Measurements from ENCODE around the gene FN1. TPM values are rescaled to one million over a fixed set of nuclear protein-coding genes. Genes with fewer than 3 reads are reported as not detected.

The FN1 gene
- total RNA-seq, 2 experiments from 2014 or later = 0.44 to 0.60 TPM

GRCh38 chr2:215454519-215455246 is 18.8 kb upstream of the FN1 start:
- H3K27me3 Mint-ChIP-seq = peaks cover 25% of the 10 kb centered on the region
- CTCF ChIA-PET = interaction anchor here (0.6 kb wide), 2 partner anchors 12 to 190 kb away, joined by 3 to 5 read pairs; no protein-coding TSS in a partner anchor
- no peak overlapping the region for H3K4me3 Mint-ChIP-seq
- POLR2A ChIA-PET = no interaction called here
- no peaks in the 10 kb centered on the region for H3K9me3 Mint-ChIP-seq
- no peaks in the 10 kb centered on the region for H3K36me3 Mint-ChIP-seq (ENCODE audit: low read depth)
- no peak for DNase-seq
- H3K27ac Mint-ChIP-seq = peak overlapping the region; percentile 31
- no peaks in the 10 kb centered on the region for H3K4me1 Mint-ChIP-seq

- no peaks in the 10 kb centered on the region for H3K36me3 Mint-ChIP-seq (ENCODE audit: low read depth)
- DNase-seq = no peak
Measured at GRCh38 chr2:215452725-215453124, 16.9 kb upstream of the FN1 start.

DNA sequence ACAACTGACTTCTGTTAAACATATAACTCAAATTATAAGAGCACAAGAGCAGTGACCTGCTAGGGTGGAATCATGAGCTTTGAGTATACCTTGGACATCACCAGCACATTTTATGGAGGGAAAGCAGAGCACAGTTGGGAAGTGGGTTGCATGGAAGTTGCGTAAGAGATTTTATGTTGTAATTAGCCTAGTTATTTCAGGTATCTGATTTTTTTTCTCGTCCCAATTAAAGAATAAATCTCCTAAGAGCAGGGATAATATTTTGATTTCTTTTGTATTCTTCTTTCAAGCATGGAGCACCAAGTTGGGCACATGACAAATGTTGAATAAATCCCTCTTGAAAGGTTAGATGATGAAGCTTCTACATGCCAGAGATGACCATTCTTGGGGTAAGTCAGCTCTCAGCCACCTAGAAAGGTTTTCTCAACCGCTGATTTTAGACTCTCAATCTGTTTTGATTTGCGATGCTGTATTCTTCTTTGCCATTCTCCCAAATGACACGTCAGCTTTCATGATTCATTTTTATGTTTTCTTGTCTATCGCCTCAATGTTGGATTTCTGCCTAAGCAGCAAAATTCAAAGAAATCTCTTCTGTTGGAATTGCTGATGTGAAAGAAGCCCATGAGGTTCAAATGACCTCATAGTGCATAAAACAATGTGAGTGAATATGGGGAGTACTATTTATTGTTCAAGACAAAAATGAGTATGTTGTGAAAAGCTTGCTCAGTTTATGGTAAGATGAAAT is 15.3 kb upstream of the FN1 start:
- Mint-ChIP-seq H3K4me1 (no peaks in the 10 kb centered on the region), H3K36me3 (ENCODE audit: low read depth) (no peaks in the 10 kb centered on the region), H3K27me3 (peaks cover 44% of the 10 kb centered on the region), H3K27ac (no peak overlapping the region), H3K4me3 (no peak overlapping the region), H3K9me3 (no peaks in the 10 kb centered on the region)
- ChIA-PET CTCF (interaction anchor here (0.7 to 1.0 kb wide), 2 partner anchors 170 to 480 kb away, joined by 3 read pairs; no protein-coding TSS in a partner anchor), POLR2A (no interaction called here)
- no peak for DNase-seq

More at GRCh38 chr2:215452725-215453124, 16.9 kb upstream of the FN1 start:
- Mint-ChIP-seq H3K27ac (no peak overlapping the region), H3K4me3 (no peak overlapping the region), H3K27me3 (peaks cover 35% of the 10 kb centered on the region), H3K9me3 (no peaks in the 10 kb centered on the region), H3K4me1 (no peaks in the 10 kb centered on the region)
- ChIA-PET CTCF (interaction anchor here (1.4 kb wide), 1 partner anchor 39 kb away, joined by 4 read pairs; no protein-coding TSS in a partner anchor), POLR2A (interaction anchor here (0.6 kb wide), 1 partner anchor 467 kb away, joined by 3 read pairs; no protein-coding TSS in a partner anchor)

DNA sequence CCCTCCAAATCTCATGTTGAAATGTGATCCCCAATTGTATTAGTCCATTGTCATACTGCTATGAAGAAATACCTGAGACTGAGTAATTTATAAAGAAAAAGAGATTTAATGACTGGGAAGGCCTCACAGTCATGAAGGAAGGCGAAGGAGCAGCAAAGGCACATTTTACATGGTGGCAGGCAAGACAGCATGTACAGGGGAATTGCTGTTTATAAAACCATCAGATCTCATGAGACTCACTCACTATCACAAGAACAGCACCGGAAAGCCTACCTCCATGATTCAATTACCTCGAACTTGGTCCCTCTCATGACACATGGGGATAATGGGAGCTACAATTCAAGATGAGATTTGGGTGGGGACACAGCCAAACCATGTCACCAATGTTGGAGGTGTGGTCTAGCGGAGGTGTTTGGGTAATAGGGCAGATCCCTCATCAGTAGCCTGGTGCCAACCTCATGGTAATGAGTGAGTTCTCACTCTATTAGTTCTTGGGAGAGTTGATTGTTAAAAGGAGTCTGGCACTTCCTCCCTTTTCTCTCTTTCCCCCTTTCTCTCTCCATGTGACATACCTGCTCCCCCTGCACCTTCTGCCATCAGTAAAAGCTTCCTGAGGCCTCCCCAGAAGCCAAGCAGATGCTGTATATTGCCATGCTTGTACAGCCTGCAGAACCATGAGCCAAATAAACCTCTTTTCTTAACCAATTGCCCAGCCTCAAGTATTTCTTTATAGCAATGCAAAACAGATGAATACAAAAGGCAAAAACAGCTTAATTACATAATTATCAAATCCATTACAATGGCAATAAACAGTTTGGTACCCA is 14.5 kb upstream of the FN1 start:
- H3K36me3 Mint-ChIP-seq (ENCODE audit: low read depth) = no peaks in the 10 kb centered on the region
- peaks cover 44% of the 10 kb centered on the region for H3K27me3 Mint-ChIP-seq
- ChIA-PET CTCF (interaction anchor here (1.0 kb wide), 1 partner anchor 481 kb away, joined by 3 read pairs; no protein-coding TSS in a partner anchor), POLR2A (no interaction called here)
- no peak overlapping the region for H3K4me3 Mint-ChIP-seq
- DNase-seq = no peak
- no peaks in the 10 kb centered on the region for H3K9me3 Mint-ChIP-seq
- H3K4me1 Mint-ChIP-seq = no peaks in the 10 kb centered on the region
- H3K27ac Mint-ChIP-seq = no peak overlapping the region

- no peak for DNase-seq
- Mint-ChIP-seq H3K9me3 (no peaks in the 10 kb centered on the region), H3K36me3 (ENCODE audit: low read depth) (no peaks in the 10 kb centered on the region), H3K27ac (no peak overlapping the region), H3K27me3 (peaks cover 41% of the 10 kb centered on the region), H3K4me1 (no peaks in the 10 kb centered on the region), H3K4me3 (no peak overlapping the region)
- POLR2A ChIA-PET = no interaction called here
- CTCF ChIA-PET = no interaction called here
Measured at GRCh38 chr2:215447673-215448081, 11.8 kb upstream of the FN1 start.

- ChIA-PET POLR2A (no interaction called here), CTCF (no interaction called here)
- no peak for DNase-seq
- Mint-ChIP-seq H3K36me3 (ENCODE audit: low read depth) (no peaks in the 10 kb centered on the region), H3K4me1 (no peaks in the 10 kb centered on the region), H3K9me3 (no peaks in the 10 kb centered on the region), H3K27ac (no peak overlapping the region), H3K4me3 (no peak overlapping the region), H3K27me3 (peaks cover 42% of the 10 kb centered on the region)
Measured at GRCh38 chr2:215447056-215447455, 11.2 kb upstream of the FN1 start.

- H3K27ac Mint-ChIP-seq = no peak overlapping the region
- peaks cover 52% of the 10 kb centered on the region for H3K27me3 Mint-ChIP-seq
- CTCF ChIA-PET = interaction anchor here (0.6 kb wide), 2 partner anchors 12 to 1050 kb away, joined by 5 read pairs; no protein-coding TSS in a partner anchor
- no peaks in the 10 kb centered on the region for H3K36me3 Mint-ChIP-seq (ENCODE audit: low read depth)
- no peak overlapping the region for H3K4me3 Mint-ChIP-seq
- no peak for DNase-seq
- H3K9me3 Mint-ChIP-seq = no peaks in the 10 kb centered on the region
- no peaks in the 10 kb centered on the region for H3K4me1 Mint-ChIP-seq
- POLR2A ChIA-PET = no interaction called here
Measured at GRCh38 chr2:215442401-215442787, 6.5 kb upstream of the FN1 start.

DNA sequence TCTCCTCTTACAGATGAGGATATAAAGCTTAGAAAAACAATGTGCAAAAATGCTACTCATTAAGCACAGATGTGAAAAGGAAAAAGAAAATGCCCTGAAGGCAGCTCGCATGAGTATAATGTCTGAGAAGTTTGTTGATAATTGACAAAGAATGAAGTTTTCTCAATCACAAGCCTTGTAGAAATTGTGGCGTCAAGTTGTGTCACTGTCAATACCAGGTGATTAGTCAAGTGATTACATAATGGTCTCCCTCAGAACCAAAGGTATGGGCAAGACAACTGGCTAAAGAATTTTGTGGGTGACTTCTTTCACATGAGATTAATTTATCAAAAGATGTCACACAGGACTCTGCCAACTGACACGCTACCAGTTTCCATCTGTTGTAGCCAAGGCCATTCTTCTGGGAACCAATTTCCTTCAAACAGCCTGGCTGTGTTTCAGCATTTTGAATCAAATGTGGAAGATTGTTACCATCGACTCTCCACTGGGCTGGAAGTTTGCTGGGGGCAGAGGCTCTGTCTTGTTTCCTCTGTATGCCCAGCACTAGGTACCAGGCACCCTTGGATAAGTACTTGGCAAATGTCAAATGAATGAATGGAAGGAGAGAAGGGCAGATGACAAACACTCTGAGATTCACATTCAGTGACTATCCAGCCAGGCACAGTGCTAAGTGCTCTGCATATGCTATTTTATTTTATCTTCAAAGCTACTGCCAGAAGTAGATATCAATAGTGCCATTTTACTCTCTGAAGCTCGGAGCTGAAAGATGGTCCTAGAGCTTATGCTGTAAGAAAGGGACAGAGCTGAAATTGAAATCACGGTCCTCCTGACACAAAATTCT is 5.9 kb upstream of the FN1 start:
- Mint-ChIP-seq H3K27me3 (peaks cover 55% of the 10 kb centered on the region), H3K36me3 (ENCODE audit: low read depth) (no peaks in the 10 kb centered on the region), H3K27ac (no peak overlapping the region), H3K9me3 (no peaks in the 10 kb centered on the region), H3K4me3 (no peak overlapping the region), H3K4me1 (peaks cover 5% of the 10 kb centered on the region)
- DNase-seq = no peak
- CTCF ChIA-PET = interaction anchor here (0.6 kb wide), 2 partner anchors 13 to 1050 kb away, joined by 5 read pairs; no protein-coding TSS in a partner anchor
- POLR2A ChIA-PET = no interaction called here

DNA sequence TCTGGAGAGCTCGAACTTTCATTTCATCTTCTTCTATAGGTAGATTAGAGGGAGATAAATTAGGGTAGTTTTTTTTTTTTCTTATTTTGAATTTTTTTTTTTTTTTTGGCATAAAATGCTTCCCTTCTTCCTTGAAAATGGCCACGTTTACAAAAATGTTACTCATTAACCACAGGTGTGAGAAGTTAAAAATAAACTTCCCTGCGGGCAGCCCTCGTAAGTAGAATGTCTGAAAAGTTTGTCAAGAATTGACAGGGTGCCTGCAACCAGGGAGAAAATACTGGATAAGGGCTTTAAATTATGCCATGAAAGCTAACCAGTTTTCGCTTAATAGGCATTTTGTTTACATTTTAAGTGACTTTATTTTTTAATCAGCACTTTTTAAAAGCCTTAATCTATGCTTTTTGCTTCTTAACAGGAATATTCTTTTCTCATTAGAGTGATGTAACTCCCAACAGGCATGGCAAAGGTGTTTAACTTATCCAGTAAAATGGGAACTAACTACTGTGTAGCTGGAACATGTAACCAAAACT is 4.2 kb upstream of the FN1 start:
- ChIA-PET POLR2A (no interaction called here), CTCF (interaction anchor here (0.7 kb wide), 1 partner anchor 626 kb away, joined by 4 read pairs; no protein-coding TSS in a partner anchor)
- peaks cover 64% of the 10 kb centered on the region for H3K27me3 Mint-ChIP-seq
- no peaks in the 10 kb centered on the region for H3K9me3 Mint-ChIP-seq
- H3K27ac Mint-ChIP-seq = no peak overlapping the region
- H3K4me3 Mint-ChIP-seq = no peak overlapping the region
- peaks cover 17% of the 10 kb centered on the region for H3K4me1 Mint-ChIP-seq
- DNase-seq = no peak
- H3K36me3 Mint-ChIP-seq (ENCODE audit: low read depth) = no peaks in the 10 kb centered on the region

GRCh38 chr2:215439404-215439803 is 3.5 kb upstream of the FN1 start:
- peaks cover 70% of the 10 kb centered on the region for H3K27me3 Mint-ChIP-seq
- CTCF ChIA-PET = interaction anchor here (0.7 kb wide), 1 partner anchor 627 kb away, joined by 4 read pairs; no protein-coding TSS in a partner anchor
- H3K27ac Mint-ChIP-seq = no peak overlapping the region
- DNase-seq = no peak
- no peaks in the 10 kb centered on the region for H3K9me3 Mint-ChIP-seq
- H3K36me3 Mint-ChIP-seq (ENCODE audit: low read depth) = no peaks in the 10 kb centered on the region
- H3K4me1 Mint-ChIP-seq = peaks cover 22% of the 10 kb centered on the region
- H3K4me3 Mint-ChIP-seq = no peak overlapping the region
- POLR2A ChIA-PET = no interaction called here

DNA sequence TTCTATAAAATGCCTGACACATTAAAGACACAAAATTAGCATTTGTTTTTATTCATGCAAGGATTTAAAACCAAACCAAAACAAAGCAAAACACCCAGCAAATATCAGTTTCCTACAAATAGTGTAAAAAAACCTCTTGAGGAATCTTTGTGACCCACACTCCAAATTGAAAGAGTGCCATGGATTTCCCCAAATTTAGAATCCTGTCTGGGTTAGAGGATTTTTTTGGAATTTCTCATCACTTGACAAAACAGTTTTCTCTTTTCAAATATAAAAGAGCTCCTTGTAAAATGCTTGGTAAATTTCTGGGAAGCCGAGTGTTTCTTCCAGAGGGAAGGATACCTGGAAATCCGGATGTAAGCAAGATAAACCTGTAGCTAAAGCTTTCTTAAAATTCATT is 1.7 kb upstream of the FN1 start:
- no peak overlapping the region for H3K4me3 Mint-ChIP-seq
- H3K36me3 Mint-ChIP-seq (ENCODE audit: low read depth) = no peaks in the 10 kb centered on the region
- no peak for DNase-seq
- H3K27me3 Mint-ChIP-seq = peaks cover 82% of the 10 kb centered on the region
- no peak overlapping the region for H3K27ac Mint-ChIP-seq
- no peaks in the 10 kb centered on the region for H3K9me3 Mint-ChIP-seq
- peaks cover 22% of the 10 kb centered on the region for H3K4me1 Mint-ChIP-seq
- ChIA-PET CTCF (no interaction called here), POLR2A (no interaction called here)
